IPS-15b (cell line): ENCODE measurements around the gene NTNG1.
A peak's percentile ranks its signal among the peaks of the same experiment; 100 is the strongest.

Source experiments
- H3K27me3 ChIP-seq: one replicate; pipeline ENCODE4 v1.6.1; 2013; ENCODE audit warnings: low read length; ENCODE audit not compliant: control insufficient read depth, insufficient read depth
- H3K36me3 ChIP-seq: one replicate; pipeline ENCODE4 v1.6.1; 2013; ENCODE audit warnings: low read length; ENCODE audit not compliant: control insufficient read depth, insufficient read depth
- H3K4me1 ChIP-seq: one replicate; pipeline ENCODE4 v1.6.1; 2013; ENCODE audit warnings: mild to moderate bottlenecking, low read length; ENCODE audit not compliant: control insufficient read depth, insufficient read depth
- H3K4me3 ChIP-seq: one replicate; pipeline ENCODE4 v1.5.1; 2013; ENCODE audit warnings: low read depth, low read length
- H3K9ac ChIP-seq: one replicate; pipeline ENCODE4 v1.6.1; 2013; ENCODE audit warnings: low read depth, mild to moderate bottlenecking, low read length
- H3K9me3 ChIP-seq: one replicate; pipeline ENCODE4 v1.6.1; 2013; ENCODE audit warnings: mild to moderate bottlenecking, low read length; ENCODE audit not compliant: control insufficient read depth, insufficient read depth

Gene NTNG1

DNA sequence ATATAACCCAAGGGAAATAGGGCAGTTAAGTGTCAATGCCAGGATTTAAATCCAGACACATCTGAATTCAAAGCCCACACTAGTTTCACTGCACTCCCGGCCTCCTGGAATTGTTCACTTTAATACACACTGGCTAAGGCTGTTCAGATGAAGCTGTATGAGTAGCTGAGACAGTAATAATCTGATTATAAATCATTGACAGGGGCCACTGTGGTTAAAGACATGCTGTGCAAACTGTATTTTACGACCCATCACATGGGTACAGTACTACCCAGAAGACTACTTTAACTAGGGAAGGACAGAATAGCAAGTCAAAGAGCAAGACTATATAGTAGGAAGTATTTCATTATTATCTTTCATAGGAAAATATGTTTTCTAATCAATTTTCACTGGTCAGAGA is 16.1 kb upstream of the NTNG1 start:
- H3K9ac ChIP-seq: no peak overlapping the region
- H3K4me3 ChIP-seq: no peak overlapping the region
- H3K9me3 ChIP-seq: no peaks in the 10 kb centered on the region
- no peaks in the 10 kb centered on the region for H3K4me1 ChIP-seq
- H3K36me3 ChIP-seq: no peaks in the 10 kb centered on the region
- H3K27me3 ChIP-seq: no peaks in the 10 kb centered on the region

DNA sequence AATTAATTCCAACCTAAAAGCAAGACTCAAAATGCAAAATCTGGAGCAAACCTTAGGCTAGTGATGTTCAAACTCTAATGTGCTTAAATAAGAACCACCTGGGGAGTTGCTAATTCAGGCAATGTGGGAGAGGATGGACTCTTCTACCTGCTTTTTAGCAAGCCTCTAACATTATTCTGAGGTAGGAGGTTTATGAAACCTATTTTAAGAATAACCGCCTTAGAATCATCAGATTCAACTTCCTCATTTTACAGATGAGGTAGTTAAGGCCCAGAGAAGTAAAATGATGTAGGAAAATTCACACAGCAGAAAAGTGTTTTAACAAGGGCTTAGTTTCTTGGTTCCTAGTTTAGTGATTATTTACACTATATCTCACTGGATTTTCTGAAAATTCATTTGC is 8.6 kb upstream of the NTNG1 start:
- Histone ChIP-seq H3K27me3 (no peaks in the 10 kb centered on the region), H3K4me1 (peaks cover 5% of the 10 kb centered on the region), H3K4me3 (no peak overlapping the region), H3K9me3 (no peaks in the 10 kb centered on the region), H3K9ac (no peak overlapping the region), H3K36me3 (no peaks in the 10 kb centered on the region)

DNA sequence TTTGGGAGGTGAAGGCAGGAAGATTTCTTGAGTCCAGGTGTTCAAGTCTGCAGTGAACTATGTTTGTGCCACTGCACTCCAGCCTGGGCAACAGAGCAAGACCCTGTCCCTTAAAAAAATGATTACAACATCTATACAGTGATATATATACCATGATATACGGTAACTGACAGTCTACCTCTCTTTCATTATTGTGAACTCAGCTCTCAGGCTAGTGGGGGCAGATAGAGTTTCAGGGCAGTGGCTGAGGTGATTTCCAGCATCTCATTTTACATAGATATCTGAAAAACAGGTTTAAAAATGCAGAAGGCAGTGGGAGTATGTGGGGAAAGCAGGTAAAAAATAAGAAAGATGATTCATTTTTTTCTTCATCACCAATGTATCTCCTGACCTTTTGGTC is 8.1 kb upstream of the NTNG1 start:
- Histone ChIP-seq H3K4me3 (no peak overlapping the region), H3K9me3 (no peaks in the 10 kb centered on the region), H3K27me3 (no peaks in the 10 kb centered on the region), H3K9ac (no peak overlapping the region), H3K4me1 (peaks cover 5% of the 10 kb centered on the region), H3K36me3 (no peaks in the 10 kb centered on the region)

- no peaks in the 10 kb centered on the region for H3K9me3 ChIP-seq
- H3K4me1 ChIP-seq: peaks cover 16% of the 10 kb centered on the region
- H3K36me3 ChIP-seq: no peaks in the 10 kb centered on the region
- no peak overlapping the region for H3K4me3 ChIP-seq
- no peak overlapping the region for H3K9ac ChIP-seq
- H3K27me3 ChIP-seq: peaks cover 8% of the 10 kb centered on the region
Measured at GRCh38 chr1:107135463-107135862, 5.4 kb upstream of the NTNG1 start.

GRCh38 chr1:107138166-107138565 is 2.7 kb upstream of the NTNG1 start:
- Histone ChIP-seq H3K4me3 (no peak overlapping the region), H3K36me3 (no peaks in the 10 kb centered on the region), H3K9me3 (no peaks in the 10 kb centered on the region), H3K27me3 (peaks cover 8% of the 10 kb centered on the region), H3K9ac (no peak overlapping the region), H3K4me1 (peaks cover 18% of the 10 kb centered on the region)

DNA sequence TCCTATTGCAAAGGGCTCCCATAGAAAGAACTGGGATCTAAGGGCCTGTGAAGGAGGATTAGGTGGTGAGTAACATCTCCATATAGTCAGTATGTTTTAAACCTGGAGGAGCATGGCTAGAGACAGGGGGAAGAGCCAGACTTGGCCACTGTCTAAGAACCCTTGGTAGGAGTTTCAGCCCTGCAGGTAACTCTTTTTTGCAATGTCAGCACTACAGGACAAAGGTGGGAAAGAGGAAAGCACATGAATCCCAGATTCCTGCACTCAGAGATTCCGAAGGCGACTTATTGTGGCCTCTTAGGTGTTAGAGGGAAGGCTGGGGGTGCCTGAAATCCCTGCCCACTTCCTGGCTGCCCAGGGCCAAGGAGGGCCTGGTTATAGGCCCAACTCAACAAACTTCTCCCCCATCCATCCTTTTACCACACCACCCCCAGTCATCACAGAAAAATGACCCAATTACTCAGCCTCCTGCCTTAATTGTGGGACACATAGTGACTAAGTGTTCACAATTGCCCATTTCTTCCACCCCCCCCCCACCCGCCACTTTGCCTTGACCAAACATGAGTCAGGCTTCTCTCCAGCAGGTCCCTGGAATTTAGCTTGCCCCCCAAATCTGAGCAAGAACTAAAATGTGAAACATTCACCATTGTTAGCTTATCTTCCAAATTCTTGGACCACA is 1.9 kb upstream of the NTNG1 start:
- no peaks in the 10 kb centered on the region for H3K9me3 ChIP-seq
- peak overlapping the region; percentile 78 for H3K4me3 ChIP-seq
- H3K4me1 ChIP-seq: peaks cover 20% of the 10 kb centered on the region
- no peak overlapping the region for H3K9ac ChIP-seq
- no peaks in the 10 kb centered on the region for H3K36me3 ChIP-seq
- H3K27me3 ChIP-seq: peaks cover 8% of the 10 kb centered on the region

DNA sequence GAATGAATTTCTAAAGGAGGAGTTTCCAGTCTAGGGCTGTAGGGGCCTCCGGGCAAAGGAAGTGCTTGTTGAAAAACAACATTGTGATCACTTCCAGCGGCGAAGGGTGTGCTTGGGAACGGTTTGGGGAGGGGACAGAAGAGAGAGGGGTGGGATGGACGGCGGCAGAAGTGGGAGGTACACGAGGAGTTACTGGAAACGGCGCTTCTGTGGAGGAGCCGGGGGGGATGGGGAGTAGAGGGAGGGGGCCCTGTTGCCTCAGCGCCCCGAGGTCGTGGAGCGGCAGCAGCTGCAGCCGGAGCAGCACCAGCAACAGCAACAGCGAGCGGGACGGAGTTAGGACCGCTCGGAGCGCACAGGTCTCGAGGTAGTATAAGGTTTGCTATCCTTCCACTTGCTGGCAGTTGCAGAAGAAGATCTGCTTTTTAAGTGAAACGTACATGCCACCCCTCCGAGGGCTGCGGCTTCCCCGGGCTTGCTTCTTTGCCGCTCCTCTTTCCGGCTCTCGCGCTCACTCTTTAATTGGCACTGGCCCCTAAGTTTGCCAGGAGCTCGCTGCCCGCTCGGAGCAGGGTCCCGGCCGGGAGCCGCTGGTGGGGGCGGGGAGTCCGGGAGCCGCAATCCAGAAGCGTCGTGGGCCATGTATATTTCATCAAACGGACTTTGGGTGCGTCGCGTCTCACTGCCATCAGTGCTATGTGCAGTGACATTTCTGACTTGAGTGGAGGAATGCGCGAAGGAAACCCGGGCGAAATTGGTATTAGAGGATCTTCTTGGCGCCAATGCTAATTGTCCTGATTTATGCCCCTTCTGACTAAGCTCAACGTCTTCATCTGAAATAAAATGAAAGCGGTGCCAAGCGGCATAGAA is 771 bp upstream of the NTNG1 start:
- Histone ChIP-seq H3K4me1 (peaks cover 20% of the 10 kb centered on the region), H3K9ac (no peak overlapping the region), H3K4me3 (peak overlapping the region; percentile 78), H3K27me3 (peaks cover 8% of the 10 kb centered on the region), H3K36me3 (no peaks in the 10 kb centered on the region), H3K9me3 (no peaks in the 10 kb centered on the region)

DNA sequence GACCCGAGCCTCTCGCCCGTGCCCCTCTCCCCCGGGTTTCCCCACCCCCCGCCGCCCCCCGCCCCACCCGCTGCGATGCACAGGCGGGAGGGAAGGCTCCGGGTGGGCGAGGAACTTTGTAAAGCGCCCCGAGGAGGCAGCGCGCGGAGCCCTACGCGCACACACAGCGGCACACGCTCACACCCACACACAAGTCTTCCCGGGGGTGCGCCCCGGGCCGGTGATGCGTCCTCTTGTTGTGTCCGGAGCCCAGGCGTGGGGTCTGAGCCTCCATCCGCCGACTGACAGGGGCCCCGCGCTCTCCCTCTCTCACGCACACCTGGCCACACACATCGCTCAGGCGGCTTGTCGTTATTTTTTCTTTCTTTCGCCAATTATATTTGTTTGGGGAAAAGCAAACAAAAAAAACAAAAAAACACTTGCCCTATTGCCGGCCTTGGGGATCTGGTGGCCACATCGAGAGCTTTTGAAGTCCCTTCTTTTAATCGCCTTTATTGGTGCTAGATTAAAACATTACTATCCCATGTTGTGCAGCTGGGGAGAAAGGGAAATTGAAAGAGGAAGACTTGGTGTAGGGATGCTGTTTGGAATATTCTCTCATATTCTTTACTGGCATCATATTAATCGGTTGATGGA is 770 bp downstream of the NTNG1 start:
- no peak overlapping the region for H3K9ac ChIP-seq
- H3K9me3 ChIP-seq: no peaks in the 10 kb centered on the region
- peaks cover 8% of the 10 kb centered on the region for H3K27me3 ChIP-seq
- H3K4me3 ChIP-seq: peak overlapping the region; percentile 78
- H3K4me1 ChIP-seq: peaks cover 20% of the 10 kb centered on the region
- H3K36me3 ChIP-seq: no peaks in the 10 kb centered on the region

DNA sequence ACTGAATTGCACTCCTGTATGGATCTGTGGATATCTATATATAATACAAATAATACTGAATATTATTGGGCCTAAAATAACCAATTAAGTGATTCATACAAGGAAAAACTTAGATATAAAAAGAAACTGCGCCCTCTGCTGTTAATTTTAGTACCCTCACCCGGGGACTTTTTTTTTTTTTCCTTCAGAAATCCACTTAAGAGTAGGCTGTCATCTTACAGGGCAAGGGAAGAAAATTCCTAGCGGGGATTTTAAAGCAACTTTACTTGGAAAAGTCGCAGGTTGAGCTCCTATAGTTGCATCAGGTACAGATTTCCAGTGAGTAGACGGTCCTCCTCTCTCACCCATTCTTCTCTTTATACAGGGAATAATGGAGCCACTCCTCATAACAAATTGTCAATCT is 1.3 kb downstream of the NTNG1 start:
- Histone ChIP-seq H3K36me3 (no peaks in the 10 kb centered on the region), H3K9me3 (no peaks in the 10 kb centered on the region), H3K27me3 (peaks cover 8% of the 10 kb centered on the region), H3K9ac (no peak overlapping the region), H3K4me3 (peak overlapping the region; percentile 78), H3K4me1 (peaks cover 20% of the 10 kb centered on the region)

GRCh38 chr1:107142666-107143065 is 1.8 kb downstream of the NTNG1 start:
- Histone ChIP-seq H3K36me3 (no peaks in the 10 kb centered on the region), H3K27me3 (peaks cover 8% of the 10 kb centered on the region), H3K4me1 (peaks cover 20% of the 10 kb centered on the region), H3K4me3 (no peak overlapping the region), H3K9me3 (no peaks in the 10 kb centered on the region), H3K9ac (no peak overlapping the region)

- Histone ChIP-seq H3K4me3 (no peak overlapping the region), H3K9me3 (no peaks in the 10 kb centered on the region), H3K27me3 (no peaks in the 10 kb centered on the region)
Measured at GRCh38 chr1:107145637-107146036, 4.8 kb downstream of the NTNG1 start.

More at GRCh38 chr1:107145637-107146036, 4.8 kb downstream of the NTNG1 start:
- H3K4me1 ChIP-seq: peaks cover 9% of the 10 kb centered on the region
- H3K36me3 ChIP-seq: no peaks in the 10 kb centered on the region
- H3K9ac ChIP-seq: no peak overlapping the region
